T-helper 2 cell treated with Interferon-gamma antibody and Interleukin-4, amounts not matched to agents 100 ng/mL and 5 ng/mL, for 36 hours (primary cell): ENCODE measurements around the gene AADACL2. TPM values are rescaled to one million over a fixed set of nuclear protein-coding genes. Genes with fewer than 3 reads are reported as not detected.
"Not testable (repeated sequence)": the region's sequence is repeated elsewhere in the genome, so short reads cannot be mapped to it uniquely, and the experiment has no call there.

ENCODE experiments used
- intact Hi-C: fragments of 100-400 bp; cut with micrococcal nuclease; formaldehyde crosslinking; loops from one replicate; pipeline ENCODE4 v1.15.1; 2023
- total RNA-seq: library from RNA; stranded (reverse); gene quantifications from 2 replicates; pipeline ENCODE4 v1.2.3, GENCODE V29; 2022

The AADACL2 gene
- total RNA-seq, result not detected in 2 replicates

DNA sequence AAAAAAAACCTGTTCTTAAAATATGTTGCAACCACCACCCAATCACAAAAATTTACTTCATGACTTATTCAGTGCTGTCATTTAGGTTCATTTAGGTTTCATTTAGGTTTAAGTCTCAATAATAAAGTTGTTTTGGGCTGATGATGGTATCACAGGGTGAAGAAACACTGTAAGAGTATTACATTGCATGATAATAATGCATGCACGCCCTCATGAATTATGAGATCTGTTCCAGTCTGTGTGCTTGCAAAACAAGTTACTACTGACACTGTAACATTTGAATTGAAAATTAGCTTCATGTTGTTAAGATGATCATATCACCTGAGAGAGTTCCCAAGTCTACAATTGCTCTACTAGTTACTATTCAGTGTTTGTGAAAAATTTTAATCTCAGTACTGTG is at the start of gene AADACL2:
Gene AADACL2 (plus strand): TSS at position 315 of the 400 bp plus-strand sequence. CDS start 109 bp downstream, outside the sequence.
- intact Hi-C loops, result no loop called here

DNA sequence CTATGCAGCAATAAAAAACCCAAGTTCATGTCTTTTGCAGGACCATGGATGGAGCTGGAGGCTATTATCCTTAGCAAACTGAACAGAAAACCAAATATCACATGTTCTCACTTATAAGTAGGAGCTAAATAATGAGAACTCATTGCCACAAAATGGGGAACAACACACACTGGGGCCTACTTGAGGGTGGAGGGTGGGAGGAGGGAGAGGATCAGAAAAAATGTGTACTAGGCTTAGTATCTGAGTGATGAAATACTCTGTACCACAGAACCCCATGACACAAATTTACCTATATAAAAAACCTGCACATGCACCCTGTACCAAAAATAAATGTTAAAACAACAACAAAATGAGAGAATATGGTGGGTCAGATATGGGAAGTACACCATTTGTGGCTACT is 49.6 kb upstream of the AADACL2 start:
- intact Hi-C loops, result no loop called here

DNA sequence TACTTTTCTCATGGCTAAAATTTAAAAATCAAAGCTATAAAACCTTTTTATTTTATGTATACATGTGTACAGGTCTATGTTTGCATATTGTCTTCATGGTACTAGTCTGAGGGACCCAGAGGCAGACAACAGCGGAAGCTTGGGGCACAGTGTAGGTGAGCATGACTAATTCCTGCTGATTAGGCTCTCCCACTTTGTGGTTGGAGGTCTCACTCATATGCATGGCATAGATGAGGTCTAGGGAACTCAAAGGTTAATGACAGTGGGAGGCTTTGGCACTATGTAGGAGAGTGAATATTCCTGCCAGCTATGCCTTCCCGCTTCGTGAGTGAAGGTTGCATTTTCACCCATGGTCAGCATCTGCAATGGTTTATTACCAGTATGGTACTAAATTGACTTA is 47.5 kb upstream of the AADACL2 start:
- intact Hi-C loops, result no loop called here

- intact Hi-C loops, result no loop called here
Observed at GRCh38 chr3:151687076-151687475, 46.7 kb upstream of the AADACL2 start.

DNA sequence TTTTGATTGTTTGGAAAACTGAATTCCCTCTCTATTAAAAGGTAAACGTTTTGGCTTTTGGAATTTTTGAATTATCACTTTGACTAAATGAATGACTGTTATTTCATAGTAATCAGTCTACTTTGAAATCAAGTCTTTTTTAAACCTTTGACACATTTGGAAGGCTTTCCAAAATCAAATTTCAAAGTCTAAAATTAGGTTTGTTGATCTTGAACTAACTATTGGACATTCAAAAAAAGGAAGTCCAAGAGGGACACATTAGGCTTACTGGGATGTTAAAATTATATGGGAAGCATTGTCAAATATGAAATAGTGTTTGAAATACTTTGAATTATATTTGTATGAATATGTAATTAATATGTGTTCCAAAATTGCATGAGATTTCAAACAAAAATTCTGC is 45.2 kb upstream of the AADACL2 start:
- intact Hi-C loops, result no loop called here

DNA sequence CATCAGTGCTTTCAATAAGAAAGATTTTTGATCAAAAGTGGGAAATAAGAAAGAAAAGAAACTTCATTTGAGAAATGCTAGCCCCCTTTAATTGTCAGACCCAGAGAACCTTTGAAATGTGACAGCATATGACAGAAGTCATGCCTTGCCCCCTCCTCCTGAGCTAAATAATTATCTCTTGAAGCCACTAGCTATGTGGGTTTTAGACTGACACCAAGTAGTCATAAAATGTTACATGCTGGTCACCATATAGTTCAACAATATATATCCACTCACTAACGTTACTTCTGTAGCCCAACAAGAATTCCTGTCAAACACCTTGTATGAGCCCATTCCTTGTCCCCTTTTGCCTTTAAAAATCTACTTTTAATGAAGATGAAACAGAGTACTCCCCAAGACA is 43.1 kb upstream of the AADACL2 start:
- intact Hi-C loops, result no loop called here

DNA sequence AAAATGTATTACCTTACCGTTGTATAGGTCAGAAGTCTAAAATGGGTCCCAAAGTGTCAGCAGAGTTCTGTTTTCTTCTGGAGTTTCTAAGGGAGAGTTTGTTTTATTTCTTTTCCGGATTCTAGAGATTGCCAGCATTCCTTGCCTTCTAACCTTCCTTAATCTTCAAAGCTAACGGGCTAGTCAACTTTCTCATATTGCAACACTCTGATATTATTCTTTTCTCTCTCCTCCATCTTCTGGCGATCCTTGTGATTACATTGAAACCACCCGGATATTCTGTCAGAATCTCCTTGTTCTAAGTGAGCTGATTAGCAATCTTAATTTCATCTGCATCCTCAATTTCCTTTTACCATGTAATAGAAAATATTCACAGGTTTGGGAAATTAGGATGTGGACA is 36.2 kb upstream of the AADACL2 start:
- intact Hi-C loops, result no loop called here

- intact Hi-C loops, result no loop called here
Observed at GRCh38 chr3:151707216-151707615, 26.5 kb upstream of the AADACL2 start.

DNA sequence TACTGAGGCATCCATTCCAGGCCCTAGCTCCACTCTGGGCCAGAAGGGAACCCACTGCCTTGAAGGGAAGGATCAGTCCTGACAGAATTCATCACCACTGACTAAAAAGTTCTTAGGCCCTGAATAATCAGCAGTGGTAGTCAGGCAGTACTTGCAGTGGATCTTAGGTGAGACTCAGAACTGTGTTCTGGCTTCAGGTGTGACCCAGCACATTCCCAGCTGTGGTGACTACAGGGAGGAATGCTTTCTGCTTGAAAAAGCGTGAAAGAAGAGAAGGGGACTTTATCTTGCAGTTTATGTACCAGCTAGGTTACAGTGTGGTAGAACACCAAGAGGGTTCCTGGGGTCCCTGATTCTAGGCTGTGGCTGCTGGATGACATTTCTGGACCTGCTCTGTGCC is 24.9 kb upstream of the AADACL2 start:
- intact Hi-C loops, result no loop called here

- intact Hi-C loops, result no loop called here
Observed at GRCh38 chr3:151709847-151710246, 23.9 kb upstream of the AADACL2 start.

DNA sequence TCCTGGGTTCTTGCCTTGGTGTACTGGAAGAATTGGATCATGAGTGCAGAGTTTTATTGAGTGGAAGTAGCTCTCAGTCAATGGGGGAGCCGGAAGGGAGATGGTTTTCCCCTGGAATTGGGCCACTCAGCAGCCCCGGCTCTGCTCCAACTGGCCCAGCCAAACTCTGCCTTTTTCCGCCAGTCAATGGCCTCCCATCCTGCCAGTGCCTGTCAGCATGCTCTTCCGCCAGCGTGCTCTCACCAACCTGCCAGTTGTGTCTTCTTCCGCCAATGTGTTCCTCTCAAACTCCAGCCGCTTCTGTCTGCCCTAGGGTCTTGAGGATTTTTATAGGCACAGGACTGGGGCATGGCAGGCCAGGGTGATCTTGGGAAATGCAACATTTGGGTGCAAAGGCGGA is 12.4 kb upstream of the AADACL2 start:
- intact Hi-C loops, result no loop called here

DNA sequence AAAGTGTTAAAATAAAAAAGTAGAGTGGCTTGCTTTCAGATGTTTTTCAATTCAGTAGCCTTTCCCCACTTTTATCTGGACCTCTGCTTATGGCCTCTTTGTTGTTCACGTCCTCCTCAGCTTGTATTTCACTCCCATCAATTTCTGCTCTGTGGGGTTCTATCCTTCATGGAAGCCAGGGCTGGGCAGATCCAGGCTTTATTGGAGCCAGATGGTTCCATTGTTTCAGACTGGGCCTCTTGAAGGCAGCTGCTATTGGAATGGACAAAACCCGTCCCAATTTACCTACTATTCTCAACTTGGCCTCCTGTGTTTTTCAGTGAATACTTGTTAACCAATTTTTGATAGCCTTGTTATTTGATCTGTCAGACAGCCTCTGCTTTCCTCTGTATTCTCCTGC is 10.9 kb upstream of the AADACL2 start:
- intact Hi-C loops, result no loop called here

GRCh38 chr3:151724576-151725562 is 8.9 kb upstream of the AADACL2 start:
- intact Hi-C loops, result no loop called here

- intact Hi-C loops, result no loop called here
Observed at GRCh38 chr3:151726016-151726415, 7.7 kb upstream of the AADACL2 start.

- intact Hi-C loops, result no loop called here
Observed at GRCh38 chr3:151732861-151733260, 866 bp upstream of the AADACL2 start.

DNA sequence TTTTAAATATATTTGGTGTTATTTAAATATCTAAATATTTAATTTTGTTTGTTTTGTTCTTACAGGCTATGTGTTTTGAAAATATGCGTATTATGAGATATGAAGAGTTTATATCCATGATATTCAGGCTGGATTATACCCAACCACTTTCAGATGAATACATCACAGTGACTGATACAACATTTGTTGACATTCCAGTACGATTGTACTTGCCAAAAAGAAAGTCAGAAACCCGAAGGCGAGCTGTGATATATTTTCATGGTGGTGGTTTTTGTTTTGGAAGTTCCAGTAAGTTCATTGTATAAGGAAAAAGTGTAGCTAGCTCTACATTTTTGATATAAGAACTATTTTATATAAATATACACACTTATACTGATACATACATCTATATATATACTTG is 6.9 kb downstream of the AADACL2 start:
- intact Hi-C loops, result no loop called here

- intact Hi-C loops, result no loop called here
Observed at GRCh38 chr3:151743855-151744254, 10.1 kb downstream of the AADACL2 start.

- intact Hi-C loops, result no loop called here
Observed at GRCh38 chr3:151750181-151750580, 16.5 kb downstream of the AADACL2 start.

DNA sequence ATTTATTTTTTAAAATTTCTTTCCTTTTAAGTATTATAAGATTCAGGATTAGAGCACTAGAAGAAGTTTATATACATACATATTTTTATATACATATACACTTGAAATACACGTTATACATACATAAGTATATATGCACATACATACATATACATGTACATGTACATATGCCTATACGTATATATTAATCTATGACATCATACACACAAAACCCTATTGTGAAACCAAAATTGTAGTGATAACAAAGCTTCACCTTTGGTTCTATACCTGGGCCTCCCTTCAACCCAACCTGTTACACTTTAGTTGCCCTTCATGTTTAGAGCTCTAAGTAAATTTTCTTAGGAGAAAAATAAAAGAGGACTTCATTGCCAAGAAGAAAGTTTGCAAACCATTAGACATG is 17.0 kb downstream of the AADACL2 start:
- intact Hi-C loops, result no loop called here

DNA sequence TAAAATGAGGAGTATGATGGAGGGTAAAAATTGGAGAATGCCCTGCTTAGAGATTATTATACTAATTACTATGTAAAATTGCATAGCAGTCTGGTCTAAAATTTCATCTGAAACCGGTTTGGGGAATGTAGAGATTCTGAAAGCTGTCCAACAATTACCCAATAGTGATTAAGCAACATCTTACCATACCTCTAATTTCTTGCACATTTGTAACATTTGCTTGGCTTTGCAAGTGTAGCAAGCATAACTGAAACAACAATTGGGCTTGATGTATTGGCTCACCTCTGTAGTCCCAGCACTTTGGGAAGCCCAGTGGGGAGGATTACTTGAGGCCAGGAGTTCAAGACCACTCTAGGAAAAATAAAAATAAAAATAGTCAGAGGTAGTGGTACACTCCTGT is 17.4 kb downstream of the AADACL2 start:
- intact Hi-C loops, result no loop called here

- intact Hi-C loops, result no loop called here
Observed at GRCh38 chr3:151753846-151754245, 20.1 kb downstream of the AADACL2 start.

DNA sequence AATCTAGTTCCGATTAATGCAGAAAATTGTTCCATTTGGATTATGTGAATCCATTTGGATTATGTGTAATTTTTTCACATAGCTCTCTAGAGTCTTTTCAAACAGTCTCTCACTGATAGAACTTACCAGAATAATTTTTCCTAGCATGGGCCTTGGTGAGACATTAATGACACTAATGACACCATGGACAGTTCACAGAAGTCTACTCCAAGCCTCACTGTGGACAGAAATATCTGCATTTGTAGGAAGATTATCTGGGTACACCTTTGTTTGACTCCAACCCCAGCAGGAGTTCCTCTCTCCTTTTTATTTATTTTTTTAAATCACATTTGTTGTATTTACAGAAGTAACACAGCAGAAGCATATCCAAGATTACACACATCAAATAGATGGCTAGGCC is 27.9 kb downstream of the AADACL2 start:
- intact Hi-C loops, result no loop called here

DNA sequence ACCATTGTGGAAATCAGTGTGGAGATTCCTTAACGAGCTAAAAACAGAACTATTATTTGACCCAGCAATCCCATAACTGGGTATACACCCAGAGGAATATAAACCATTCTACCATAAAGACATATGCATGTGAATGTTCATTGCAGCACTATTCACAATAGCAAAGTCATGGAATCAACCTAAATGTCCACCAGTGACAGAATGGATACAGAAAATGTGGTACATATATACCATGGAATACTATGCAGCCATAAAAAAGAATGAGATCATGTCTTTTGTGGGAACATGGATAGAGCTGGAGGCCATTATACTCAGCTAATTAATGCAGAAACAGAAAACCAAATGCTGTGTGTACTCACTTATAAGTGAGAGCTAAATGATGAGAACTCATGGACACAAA is 31.0 kb downstream of the AADACL2 start:
- intact Hi-C loops, result not testable (repeated sequence)
